Activated CD8-positive, alpha-beta memory T cell treated with anti-CD3 and anti-CD28 coated beads, Interleukin-2, amount 50 U/mL, for 24 hours (primary cell): Measurements from ENCODE around the gene FOCAD.

Source experiments
- DNase-seq: peaks from one replicate; pipeline ENCODE4 v3.0.0-alpha.2; 2020; ENCODE audit errors: extremely low read depth

Gene FOCAD

GRCh38 chr9:20790721-20791120, 106.7 kb downstream of the FOCAD start:
- DNase-seq = no peak

GRCh38 chr9:20791682-20792081, 107.6 kb downstream of the FOCAD start:
- no peak for DNase-seq

DNA sequence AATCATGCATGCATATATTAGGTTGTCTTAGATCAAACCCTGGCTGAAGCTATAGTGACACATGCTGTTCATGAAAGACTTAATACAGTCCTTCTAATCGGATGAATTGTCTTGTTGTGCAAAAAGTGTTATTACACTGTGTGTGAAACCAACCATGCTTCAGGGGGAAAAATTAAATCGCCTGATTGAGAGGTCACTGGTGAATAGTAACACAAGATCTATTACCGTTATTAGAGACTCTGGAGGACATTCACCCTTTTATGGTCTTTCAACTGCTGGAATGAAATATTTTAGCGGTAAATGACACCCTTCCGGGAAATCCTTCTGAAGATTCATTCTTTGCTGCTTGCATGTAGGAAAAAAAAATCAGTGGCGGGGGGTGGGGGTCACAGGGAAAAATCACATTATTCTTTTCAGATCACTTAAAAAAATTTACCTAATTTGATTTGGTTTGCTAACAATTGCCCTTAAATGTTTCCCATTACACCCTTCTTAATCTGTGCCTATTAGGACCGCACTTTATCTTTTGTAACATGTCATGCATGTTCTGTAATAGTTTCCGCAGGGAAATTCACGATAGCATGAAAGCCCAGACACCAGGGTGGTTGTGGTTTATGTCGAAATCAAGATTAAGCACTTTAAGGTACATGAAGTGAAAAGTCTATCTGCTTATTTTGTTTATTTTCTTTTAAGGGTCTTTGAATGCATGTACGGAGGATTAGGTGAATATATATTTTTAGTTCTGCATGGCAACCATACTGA, 120.6 kb downstream of the FOCAD start:
- no peak for DNase-seq

GRCh38 chr9:20805766-20806165, 121.7 kb downstream of the FOCAD start:
- no peak for DNase-seq

DNA sequence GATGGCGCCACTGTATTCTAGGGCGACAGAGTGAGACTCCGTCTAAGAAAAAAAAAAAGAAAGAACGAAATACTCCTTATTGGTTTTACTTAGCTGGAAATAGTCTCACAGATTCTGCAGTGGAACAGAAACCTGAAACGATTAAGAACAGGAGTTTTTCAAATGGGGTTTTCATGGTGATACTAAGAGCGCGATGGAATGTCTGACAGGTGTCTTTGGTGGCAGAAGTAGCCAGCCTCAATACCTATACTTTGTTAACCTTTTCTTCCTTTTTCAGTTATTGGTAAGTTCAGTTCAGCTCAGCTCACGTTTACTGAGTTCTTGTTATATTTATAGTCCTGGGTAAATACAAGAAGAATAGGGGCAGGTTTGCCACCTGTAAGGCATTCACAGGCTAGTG, 123.9 kb downstream of the FOCAD start:
- no peak for DNase-seq

DNA sequence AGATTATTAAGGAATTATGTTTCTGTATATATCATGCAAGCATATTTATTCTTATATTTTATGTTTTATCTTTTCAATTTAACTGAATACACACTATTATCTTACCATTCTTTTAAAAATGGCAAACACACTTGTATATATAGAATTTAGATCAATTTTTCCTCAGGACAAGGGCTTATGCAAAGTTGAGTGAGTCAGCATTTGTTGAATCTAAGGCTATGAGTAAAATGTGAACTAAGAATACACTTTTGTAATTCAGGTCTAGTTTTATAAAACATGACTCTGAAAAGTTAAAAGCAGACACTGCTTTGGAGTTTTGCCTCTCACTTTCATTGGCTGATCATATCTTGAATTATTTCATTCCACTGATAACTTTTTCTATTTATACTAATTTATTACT, 127.8 kb downstream of the FOCAD start:
- DNase-seq = no peak

DNA sequence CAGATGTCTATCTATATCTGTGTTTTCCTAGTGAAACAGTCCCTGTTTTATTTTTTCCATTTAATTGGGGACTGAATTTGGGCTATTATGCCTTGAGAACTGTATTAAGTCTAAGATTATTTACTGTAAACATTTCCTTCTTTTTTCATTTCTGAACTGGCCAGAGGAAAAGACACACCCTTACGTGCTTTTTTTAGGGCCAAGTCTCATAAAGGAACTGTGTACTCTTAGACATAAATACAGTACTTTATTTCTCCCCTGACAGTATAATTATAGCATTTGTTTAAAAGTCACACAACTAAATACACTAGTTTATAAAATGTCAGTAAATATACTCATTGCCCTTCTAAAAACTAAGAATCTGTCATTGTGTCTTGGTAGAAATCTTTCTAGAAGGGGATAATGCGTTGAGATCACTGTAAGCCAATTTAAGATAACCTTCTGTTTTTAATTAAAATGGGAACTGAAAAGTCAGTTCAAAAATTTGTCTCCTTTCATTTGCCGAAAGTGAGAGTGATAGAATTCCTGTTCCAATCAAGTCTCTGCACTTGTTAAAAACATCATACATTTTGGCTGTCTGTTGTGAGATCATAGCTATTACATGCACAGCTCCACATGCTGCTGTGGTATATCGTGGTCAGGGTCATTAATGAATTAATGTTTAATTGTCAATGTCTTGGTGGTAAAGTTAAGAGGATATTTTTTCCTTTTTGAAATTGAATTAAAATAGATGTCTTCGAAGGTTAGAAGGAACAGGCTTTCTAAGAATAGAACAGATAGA, 132.1 kb downstream of the FOCAD start:
- no peak for DNase-seq

GRCh38 chr9:20823051-20823450, 139.0 kb downstream of the FOCAD start:
- no peak for DNase-seq

- DNase-seq = no peak
Observed at GRCh38 chr9:20831028-20831427, 147.0 kb downstream of the FOCAD start.

- no peak for DNase-seq
Observed at GRCh38 chr9:20832775-20833174, 148.7 kb downstream of the FOCAD start.

- no peak for DNase-seq
Observed at GRCh38 chr9:20835377-20836286, 151.6 kb downstream of the FOCAD start.

- DNase-seq = no peak
Observed at GRCh38 chr9:20837166-20837565, 153.1 kb downstream of the FOCAD start.

DNA sequence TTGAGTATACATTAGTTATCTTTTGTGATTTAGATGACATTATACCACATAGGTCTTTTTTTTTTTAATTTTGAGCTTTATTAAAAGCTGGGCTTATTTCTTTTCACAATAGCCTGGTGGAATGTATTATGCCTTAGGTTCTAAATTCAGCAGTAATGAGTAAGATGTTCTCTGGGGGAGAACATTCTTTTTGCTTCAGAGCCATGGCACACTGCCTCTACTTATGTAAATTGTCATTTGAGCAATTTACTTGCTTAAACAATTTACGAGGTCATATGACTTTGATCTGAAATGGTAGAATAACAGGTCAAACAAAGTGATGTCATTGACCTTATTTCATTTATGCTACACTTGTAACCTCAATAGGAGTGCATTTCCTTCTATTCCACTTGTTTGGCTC, 154.2 kb downstream of the FOCAD start:
- no peak for DNase-seq

DNA sequence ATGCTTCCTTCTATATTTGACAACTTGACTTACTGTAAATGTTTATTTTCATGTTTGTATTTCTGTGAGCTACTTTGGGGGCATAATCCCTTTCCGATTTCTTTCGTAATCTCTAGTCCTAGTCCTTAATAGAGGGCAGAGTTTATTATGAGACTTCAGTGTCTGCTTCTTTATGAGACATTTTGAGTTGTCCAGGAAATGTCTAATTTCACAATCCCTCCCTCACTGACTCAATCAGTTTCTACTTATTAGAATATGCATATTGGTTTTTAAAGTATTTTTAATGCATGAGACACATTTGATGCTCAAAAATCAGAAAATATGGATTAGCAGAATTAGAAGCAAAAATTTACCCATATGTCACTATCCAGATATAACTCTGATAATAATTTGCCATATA, 160.9 kb downstream of the FOCAD start:
- no peak for DNase-seq

GRCh38 chr9:20848490-20848889, 164.4 kb downstream of the FOCAD start:
- DNase-seq = no peak

DNA sequence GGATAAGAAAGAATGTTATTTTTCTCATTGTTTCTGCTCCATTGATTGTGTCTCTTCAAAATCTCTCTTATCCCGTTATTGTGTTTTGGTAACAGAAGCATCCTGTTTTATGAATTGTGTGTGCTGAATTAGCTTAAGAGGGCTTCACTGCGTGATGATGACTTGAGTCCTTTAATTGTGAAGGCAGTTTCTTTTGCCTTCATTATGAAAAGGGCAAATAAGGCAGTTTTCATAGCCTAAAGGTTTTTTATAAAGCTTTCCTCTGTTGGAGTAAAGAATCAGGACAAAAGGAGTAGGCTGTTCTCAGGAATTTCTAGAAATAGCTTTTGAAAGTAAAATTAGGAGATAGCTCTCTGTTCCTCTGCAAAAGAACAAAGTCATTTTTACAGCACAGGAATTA, 169.8 kb downstream of the FOCAD start:
- DNase-seq = no peak

DNA sequence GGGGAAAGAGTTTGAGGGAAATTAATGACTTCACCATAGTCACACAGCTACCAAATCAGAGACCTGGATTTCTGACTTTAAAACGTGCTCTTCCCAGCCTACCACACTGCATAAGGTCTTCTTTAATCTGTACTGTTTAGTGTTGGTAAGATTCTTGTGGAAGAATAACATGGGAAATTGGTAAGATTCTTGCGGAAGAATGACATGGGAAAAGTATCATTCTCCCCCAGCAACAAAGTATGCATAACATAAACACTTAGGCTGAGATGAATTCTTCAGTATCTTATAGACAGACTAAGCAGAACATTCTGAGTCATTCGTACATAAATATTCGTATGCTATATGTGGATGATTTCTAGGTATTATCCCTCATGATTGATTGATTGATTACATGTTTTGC, 170.4 kb downstream of the FOCAD start:
- DNase-seq = no peak

DNA sequence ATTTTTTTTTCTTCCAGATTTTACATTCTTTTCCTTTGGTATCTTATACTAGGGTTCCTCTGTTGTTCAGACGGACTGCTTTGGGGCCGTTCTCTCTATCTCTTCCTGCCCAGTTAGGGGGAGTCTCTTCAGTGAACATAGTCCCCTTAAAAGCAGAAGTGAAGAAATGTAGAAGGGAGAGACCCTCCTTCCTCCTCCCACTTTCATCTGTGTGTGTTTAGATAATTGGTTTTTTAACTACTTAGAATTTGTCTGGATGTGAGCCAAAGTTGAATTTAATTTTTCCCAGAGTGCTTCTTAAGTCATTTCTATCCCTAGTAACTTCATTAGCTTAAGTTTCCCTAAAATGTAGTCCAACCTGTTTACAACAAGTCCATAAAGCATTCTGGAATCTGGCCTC, 179.9 kb downstream of the FOCAD start:
- DNase-seq = no peak

- no peak for DNase-seq
Observed at GRCh38 chr9:20865347-20865746, 181.3 kb downstream of the FOCAD start.

- no peak for DNase-seq
Observed at GRCh38 chr9:20870115-20870514, 186.1 kb downstream of the FOCAD start.

- no peak for DNase-seq
Observed at GRCh38 chr9:20872340-20872977, 188.4 kb downstream of the FOCAD start.
